Activated CD8-positive, alpha-beta memory T cell treated with anti-CD3 and anti-CD28 coated beads, Interleukin-2, amount 50 U/mL, for 1 hour (primary cell): ENCODE results near the gene ADAMTS5.

Experiments used
- DNase-seq: peaks from one replicate; pipeline ENCODE4 v3.0.0-alpha.2; 2020; ENCODE audit errors: extremely low read depth

The ADAMTS5 gene

GRCh38 chr21:26948194-26948593 lies 18.7 kb downstream of the ADAMTS5 start:
- no peak for DNase-seq

GRCh38 chr21:26946744-26947446 lies 20.0 kb downstream of the ADAMTS5 start:
- DNase-seq, result no peak

- DNase-seq, result no peak
Measured at GRCh38 chr21:26945916-26946675, 20.8 kb downstream of the ADAMTS5 start.

GRCh38 chr21:26943921-26944320 lies 23.0 kb downstream of the ADAMTS5 start:
- DNase-seq, result no peak

- no peak for DNase-seq
Measured at GRCh38 chr21:26941421-26941820, 25.5 kb downstream of the ADAMTS5 start.

- no peak for DNase-seq
Measured at GRCh38 chr21:26939601-26940111, 27.2 kb downstream of the ADAMTS5 start.

GRCh38 chr21:26936641-26937040 lies 30.2 kb downstream of the ADAMTS5 start:
- no peak for DNase-seq

GRCh38 chr21:26935977-26936376 lies 30.9 kb downstream of the ADAMTS5 start:
- DNase-seq, result no peak

- no peak for DNase-seq
Measured at GRCh38 chr21:26934383-26934782, 32.5 kb downstream of the ADAMTS5 start.

- DNase-seq, result no peak
Measured at GRCh38 chr21:26933448-26933847, 33.4 kb downstream of the ADAMTS5 start.

- DNase-seq, result no peak
Measured at GRCh38 chr21:26925636-26926035, 41.3 kb downstream of the ADAMTS5 start.

GRCh38 chr21:26925122-26925521 lies 41.8 kb downstream of the ADAMTS5 start:
- no peak for DNase-seq

GRCh38 chr21:26923986-26924385 lies 42.9 kb downstream of the ADAMTS5 start:
- DNase-seq, result no peak

GRCh38 chr21:26920055-26920454 lies 46.8 kb downstream of the ADAMTS5 start:
- no peak for DNase-seq

- no peak for DNase-seq
Measured at GRCh38 chr21:26918323-26919079, 48.4 kb downstream of the ADAMTS5 start.

GRCh38 chr21:26916799-26917198 lies 50.1 kb downstream of the ADAMTS5 start:
- no peak for DNase-seq

GRCh38 chr21:26914557-26914956 lies 52.3 kb downstream of the ADAMTS5 start:
- DNase-seq, result no peak

GRCh38 chr21:26912466-26912865 lies 54.4 kb downstream of the ADAMTS5 start:
- DNase-seq, result no peak

GRCh38 chr21:26909972-26910371 lies 56.9 kb downstream of the ADAMTS5 start:
- no peak for DNase-seq

GRCh38 chr21:26900980-26901379 lies 65.9 kb downstream of the ADAMTS5 start:
- no peak for DNase-seq

GRCh38 chr21:26892151-26892550 lies 74.7 kb downstream of the ADAMTS5 start:
- no peak for DNase-seq

GRCh38 chr21:26888931-26889330 lies 78.0 kb downstream of the ADAMTS5 start:
- no peak for DNase-seq
